Muscle layer of colon (tissue), 2 donors: ENCODE results near the gene CRY2.

Experiments
- H3K27ac ChIP-seq: one replicate; pipeline ENCODE4 v1.7.0; 2013; ENCODE audit warnings: low read depth, mild to moderate bottlenecking, low read length, moderate library complexity
- H3K27me3 ChIP-seq, 2 donors: one replicate each; pipeline ENCODE4 v1.7.0; 2013; ENCODE audit warnings: low read length in 2 of 2, mild to moderate bottlenecking in 2 of 2; ENCODE audit not compliant: insufficient read depth in 2 of 2, control insufficient read depth in 1 of 2
- H3K36me3 ChIP-seq: one replicate; pipeline ENCODE4 v1.7.0; 2013; ENCODE audit warnings: mild to moderate bottlenecking, low read length; ENCODE audit not compliant: insufficient read depth
- H3K4me1 ChIP-seq: one replicate; pipeline ENCODE4 v1.7.0; 2013; ENCODE audit warnings: mild to moderate bottlenecking, low read length; ENCODE audit not compliant: insufficient read depth
- H3K4me3 ChIP-seq, 2 donors: one replicate each; pipeline ENCODE4 v1.7.0; 2013; ENCODE audit warnings: low read length in 2 of 2, low read depth in 1 of 2, mild to moderate bottlenecking in 1 of 2, moderate library complexity in 1 of 2
- H3K9ac ChIP-seq: one replicate; pipeline ENCODE4 v1.7.0; 2013; ENCODE audit warnings: low read length
- H3K9me3 ChIP-seq: one replicate; pipeline ENCODE4 v1.7.0; 2013; ENCODE audit warnings: mild to moderate bottlenecking, low read length
- donor health status: abdominal sarcoma.
- donor health status: Adenocarcinoma of cecum.

CRY2 gene

DNA sequence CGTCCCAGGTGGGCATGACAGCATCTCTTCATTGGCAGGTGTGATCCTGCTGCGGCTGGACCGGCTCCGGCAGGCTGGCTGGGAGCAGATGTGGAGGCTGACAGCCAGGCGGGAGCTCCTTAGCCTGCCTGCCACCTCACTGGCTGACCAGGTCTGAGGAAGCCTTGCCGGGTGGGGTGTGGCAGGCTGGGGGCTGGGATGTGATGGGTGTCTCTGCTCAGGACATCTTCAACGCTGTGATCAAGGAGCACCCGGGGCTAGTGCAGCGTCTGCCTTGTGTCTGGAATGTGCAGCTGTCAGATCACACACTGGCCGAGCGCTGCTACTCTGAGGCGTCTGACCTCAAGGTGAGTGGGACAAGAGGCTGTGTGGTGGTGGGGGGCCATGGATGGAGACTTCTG, 78.7 kb downstream of the CRY2 start:
- H3K4me1 ChIP-seq: no peaks in the 10 kb centered on the region
- no peak overlapping the region for H3K27ac ChIP-seq
- no peaks in the 10 kb centered on the region for H3K9me3 ChIP-seq
- H3K4me3 ChIP-seq: no peak overlapping the region
- peaks cover under 1% of the 10 kb centered on the region for H3K36me3 ChIP-seq
- no peak overlapping the region for H3K9ac ChIP-seq
- peaks cover 4 to 33% of the 10 kb centered on the region in 2 donors for H3K27me3 ChIP-seq

DNA sequence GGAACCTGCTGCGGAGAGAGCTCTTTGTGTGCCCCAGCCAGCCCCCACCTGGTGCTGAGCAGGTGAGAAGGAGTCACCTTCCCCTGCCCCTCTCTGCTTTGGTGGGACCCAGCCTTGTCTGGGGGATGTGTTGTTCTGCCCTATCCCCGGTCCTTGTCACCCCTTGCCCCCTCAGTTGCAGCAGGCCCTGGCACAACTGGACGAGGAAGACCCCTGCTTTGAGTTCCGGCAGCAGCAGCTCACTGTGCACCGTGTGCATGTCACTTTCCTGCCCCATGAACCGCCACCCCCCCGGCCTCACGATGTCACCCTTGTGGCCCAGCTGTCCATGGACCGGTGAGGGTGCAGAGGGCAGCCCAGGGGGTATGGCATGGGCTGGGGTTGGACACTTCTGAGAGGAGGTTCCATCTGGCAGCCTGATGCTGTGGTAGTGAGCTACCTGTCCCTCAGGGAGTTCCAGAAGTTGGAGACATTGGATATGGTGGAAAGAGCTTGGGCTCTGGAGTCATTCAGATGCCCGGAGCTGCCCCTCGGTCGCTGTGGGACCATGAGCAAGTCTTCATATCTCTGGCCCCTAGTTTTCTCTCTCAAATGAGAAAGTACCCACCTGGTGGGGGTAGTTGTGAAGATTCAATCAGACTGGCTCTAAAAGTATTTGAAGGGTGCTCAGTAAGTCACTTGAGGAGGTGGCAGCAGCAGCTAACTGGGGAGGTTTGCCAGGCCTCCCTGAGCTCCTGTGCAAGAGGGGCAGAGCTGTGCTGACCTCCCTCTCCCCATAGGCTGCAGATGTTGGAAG, 79.5 kb downstream of the CRY2 start:
- H3K27ac ChIP-seq: no peak overlapping the region
- H3K36me3 ChIP-seq: peaks cover 8% of the 10 kb centered on the region
- H3K4me3 ChIP-seq: no peak overlapping the region
- H3K4me1 ChIP-seq: no peaks in the 10 kb centered on the region
- peaks cover 4 to 27% of the 10 kb centered on the region in 2 donors for H3K27me3 ChIP-seq
- H3K9me3 ChIP-seq: no peaks in the 10 kb centered on the region
- H3K9ac ChIP-seq: no peak overlapping the region

DNA sequence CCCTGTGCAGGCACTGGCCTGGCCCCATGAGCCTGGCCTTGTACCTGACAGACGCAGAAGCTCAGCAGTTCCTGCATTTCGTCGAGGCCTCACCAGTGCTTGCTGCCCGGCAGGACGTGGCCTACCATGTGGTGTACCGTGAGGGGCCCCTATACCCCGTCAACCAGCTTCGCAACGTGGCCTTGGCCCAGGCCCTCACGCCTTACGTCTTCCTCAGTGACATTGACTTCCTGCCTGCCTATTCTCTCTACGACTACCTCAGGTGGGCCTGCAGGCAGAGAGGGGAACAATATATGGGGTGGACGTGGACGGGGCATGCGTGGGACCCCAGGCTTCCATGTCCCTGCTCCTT, 80.0 kb downstream of the CRY2 start:
- H3K4me3 ChIP-seq: no peak overlapping the region
- H3K36me3 ChIP-seq: peaks cover 14% of the 10 kb centered on the region
- H3K27ac ChIP-seq: no peak overlapping the region
- peaks cover 4 to 21% of the 10 kb centered on the region in 2 donors for H3K27me3 ChIP-seq
- no peaks in the 10 kb centered on the region for H3K4me1 ChIP-seq
- H3K9ac ChIP-seq: no peak overlapping the region
- no peaks in the 10 kb centered on the region for H3K9me3 ChIP-seq

DNA sequence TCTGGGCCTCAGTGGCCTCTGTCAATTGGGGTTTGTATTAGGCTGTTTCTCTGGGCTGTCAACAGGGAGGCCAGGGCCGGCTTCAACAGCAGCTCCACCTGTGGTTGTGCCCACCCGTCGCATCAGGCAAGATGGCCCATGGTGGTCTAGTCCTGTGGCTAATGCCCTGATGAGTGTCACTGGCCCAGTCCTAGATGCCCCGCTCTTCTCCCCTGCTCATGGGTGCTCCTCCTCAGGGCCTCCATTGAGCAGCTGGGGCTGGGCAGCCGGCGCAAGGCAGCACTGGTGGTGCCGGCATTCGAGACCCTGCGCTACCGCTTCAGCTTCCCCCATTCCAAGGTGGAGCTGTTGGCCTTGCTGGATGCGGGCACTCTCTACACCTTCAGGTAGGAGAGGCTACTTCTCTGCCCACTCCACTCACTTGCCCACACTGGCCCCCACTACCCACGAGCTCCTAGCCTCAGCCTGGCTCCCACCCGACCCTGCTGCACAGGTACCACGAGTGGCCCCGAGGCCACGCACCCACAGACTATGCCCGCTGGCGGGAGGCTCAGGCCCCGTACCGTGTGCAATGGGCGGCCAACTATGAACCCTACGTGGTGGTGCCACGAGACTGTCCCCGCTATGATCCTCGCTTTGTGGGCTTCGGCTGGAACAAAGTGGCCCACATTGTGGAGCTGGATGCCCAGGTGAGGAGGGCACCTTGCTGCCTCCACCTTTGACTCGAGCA, 80.6 kb downstream of the CRY2 start:
- peaks cover 4 to 16% of the 10 kb centered on the region in 2 donors for H3K27me3 ChIP-seq
- H3K27ac ChIP-seq: no peak overlapping the region
- H3K36me3 ChIP-seq: peaks cover 14% of the 10 kb centered on the region
- H3K4me3 ChIP-seq: no peak overlapping the region
- no peaks in the 10 kb centered on the region for H3K4me1 ChIP-seq
- no peaks in the 10 kb centered on the region for H3K9me3 ChIP-seq
- no peak overlapping the region for H3K9ac ChIP-seq

DNA sequence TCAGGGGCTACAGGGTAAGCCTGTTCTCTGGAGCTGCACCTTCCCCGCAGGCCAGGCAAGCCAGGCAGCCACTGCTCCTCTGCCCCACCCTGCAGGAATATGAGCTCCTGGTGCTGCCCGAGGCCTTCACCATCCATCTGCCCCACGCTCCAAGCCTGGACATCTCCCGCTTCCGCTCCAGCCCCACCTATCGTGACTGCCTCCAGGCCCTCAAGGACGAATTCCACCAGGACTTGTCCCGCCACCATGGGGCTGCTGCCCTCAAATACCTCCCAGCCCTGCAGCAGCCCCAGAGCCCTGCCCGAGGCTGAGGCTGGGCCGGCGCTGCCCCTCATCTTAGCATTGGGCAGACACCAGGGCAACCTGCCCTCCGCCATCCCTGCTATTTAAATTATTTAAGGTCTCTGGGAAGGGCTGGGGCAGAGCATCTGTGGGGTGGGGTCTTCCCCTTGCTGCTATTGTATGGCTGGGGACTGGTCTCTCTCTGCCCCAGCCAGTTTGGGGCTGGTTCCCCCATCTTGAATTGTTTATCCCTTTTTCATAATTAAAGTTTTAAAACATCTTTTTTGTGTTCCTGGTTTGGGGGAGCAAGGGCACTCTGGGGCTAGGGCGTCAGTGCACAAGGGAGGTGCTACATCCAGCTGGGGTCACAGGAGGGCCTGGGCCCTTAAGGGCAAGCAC, 81.4 kb downstream of the CRY2 start:
- peaks cover 0 to 9% of the 10 kb centered on the region in 2 donors for H3K27me3 ChIP-seq
- no peak overlapping the region for H3K27ac ChIP-seq
- H3K36me3 ChIP-seq: peaks cover 19% of the 10 kb centered on the region
- H3K4me3 ChIP-seq: no peak overlapping the region
- H3K9ac ChIP-seq: no peak overlapping the region
- no peaks in the 10 kb centered on the region for H3K9me3 ChIP-seq
- peaks cover 4% of the 10 kb centered on the region for H3K4me1 ChIP-seq

DNA sequence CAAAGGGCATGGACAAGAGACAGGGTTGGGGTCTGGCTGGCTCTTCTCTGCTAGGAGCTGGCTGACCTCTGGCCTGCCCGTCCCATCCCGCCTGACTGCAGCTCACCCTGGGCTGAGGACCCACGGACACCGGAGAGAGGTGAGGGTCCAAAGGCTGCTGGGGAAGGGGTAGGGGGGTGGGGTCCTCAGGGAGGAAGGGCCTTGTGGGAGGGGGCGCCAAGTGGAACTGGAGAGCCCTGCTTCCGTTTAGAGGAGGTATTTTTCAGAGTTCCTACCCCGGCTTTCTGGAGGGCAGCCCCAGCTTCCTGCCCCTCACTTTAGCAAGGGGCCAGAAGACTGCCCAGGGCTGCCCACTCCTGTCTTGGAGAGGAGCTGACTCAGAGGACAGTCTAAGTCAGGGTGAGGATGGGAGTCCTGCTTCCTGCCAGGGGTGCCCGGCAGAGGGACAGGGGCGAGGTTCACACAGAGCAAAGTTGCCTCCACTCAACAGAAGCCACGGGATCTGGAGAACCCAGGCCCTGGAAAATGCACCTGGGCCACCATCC, 82.3 kb downstream of the CRY2 start:
- no peak overlapping the region for H3K27ac ChIP-seq
- peaks cover 0 to 2% of the 10 kb centered on the region in 2 donors for H3K27me3 ChIP-seq
- peaks cover 6% of the 10 kb centered on the region for H3K4me1 ChIP-seq
- H3K9me3 ChIP-seq: no peaks in the 10 kb centered on the region
- no peak overlapping the region for H3K4me3 ChIP-seq
- H3K36me3 ChIP-seq: peaks cover 26% of the 10 kb centered on the region
- no peak overlapping the region for H3K9ac ChIP-seq

DNA sequence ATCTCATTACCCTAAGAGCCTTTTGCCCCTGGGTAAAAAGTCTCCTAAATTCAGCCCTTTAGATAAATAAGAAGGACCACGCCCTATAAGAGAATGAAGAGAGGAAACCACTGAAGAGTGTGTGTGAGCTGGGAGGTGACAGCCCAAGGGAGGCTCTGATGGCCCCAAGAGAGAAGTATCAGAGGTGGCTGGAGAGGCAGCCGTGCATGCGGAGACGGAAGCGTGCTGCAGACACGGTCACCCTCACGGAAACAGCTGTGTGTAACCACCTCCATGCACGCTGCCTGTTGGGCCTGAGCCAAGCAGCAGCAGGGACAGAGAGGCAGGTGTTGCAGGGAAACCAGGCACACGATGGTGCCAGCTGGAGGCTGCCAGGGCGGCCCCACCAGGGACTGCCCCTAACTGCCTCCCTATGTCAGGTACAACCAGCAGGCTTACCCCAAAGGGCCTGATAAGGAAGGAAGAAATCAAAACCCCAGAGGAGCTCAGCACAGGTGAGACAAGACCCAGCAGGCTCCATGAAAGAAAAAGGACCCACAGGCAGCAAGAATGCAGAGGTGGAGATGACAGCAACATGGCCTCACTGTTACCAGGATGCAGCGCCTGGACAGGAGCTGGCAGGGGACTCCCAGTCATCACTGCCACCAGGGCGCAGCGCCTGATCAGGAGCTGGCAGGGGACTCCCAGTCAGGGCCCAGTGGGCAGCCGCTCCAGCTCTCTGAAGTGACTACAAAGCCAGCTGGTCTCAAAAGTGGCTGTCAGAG, 82.9 kb downstream of the CRY2 start:
- Histone ChIP-seq H3K4me3 (no peak overlapping the region), H3K27me3 (no peaks in the 10 kb centered on the region), H3K9me3 (no peaks in the 10 kb centered on the region), H3K27ac (no peak overlapping the region), H3K4me1 (peaks cover 6% of the 10 kb centered on the region), H3K9ac (no peak overlapping the region), H3K36me3 (peaks cover 33% of the 10 kb centered on the region)

DNA sequence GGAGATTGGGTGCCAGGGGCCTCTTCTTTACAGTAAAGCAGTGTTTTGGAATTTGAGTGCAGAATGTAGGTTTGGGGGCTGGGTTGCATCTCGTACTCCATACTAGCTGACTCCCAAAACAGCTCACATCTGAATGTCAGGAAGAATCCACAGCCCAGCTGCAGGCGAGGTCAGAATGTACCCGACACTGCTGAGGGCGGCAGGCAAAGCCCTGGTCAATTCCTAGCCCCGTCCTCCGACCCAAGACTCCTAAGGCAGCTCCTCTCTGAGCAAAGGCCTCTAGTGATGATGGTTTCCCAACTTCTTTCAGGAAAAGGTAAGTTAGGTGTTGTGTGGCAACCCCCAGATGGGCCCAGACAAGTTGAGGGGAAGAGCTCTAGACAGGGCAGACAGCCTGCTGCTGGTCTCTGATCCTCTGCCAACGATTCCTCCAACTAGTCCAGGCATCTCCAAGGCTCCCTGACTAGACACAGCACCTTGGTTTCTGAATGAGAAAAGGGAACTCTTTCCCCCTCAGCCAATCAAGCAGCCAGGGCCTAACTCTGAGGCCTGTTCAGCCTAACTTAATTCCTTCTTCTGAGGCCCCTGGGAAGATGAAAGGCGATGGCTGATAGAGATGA, 83.8 kb downstream of the CRY2 start:
- no peak overlapping the region for H3K27ac ChIP-seq

DNA sequence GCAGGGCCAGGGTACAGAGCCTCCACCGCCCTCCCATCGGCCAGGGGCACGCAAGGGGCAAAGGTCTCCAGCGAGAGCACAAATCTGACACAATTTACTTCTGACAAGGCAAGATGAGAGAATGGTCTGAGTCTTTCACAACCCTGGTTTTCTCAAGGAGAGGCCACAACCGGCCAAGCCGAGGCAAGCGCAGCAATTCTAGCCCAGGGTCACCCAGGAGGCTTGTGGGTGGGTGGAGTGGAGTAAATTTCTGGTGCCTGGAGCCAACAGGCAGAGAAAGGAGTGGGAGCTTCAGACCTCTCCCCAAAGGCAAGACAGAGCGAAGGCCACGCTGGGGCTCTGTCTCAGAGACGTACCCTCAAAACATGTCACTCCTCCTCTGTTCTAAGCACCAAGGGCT, 84.5 kb downstream of the CRY2 start:
- H3K4me1 ChIP-seq: peaks cover 6% of the 10 kb centered on the region
- H3K27me3 ChIP-seq: no peaks in the 10 kb centered on the region
- peaks cover 45% of the 10 kb centered on the region for H3K36me3 ChIP-seq
- no peak overlapping the region for H3K4me3 ChIP-seq
- no peak overlapping the region for H3K27ac ChIP-seq
- H3K9me3 ChIP-seq: no peaks in the 10 kb centered on the region
- H3K9ac ChIP-seq: no peak overlapping the region

More for the DNA sequence above, 83.8 kb downstream of the CRY2 start:
- Histone ChIP-seq H3K4me3 (no peak overlapping the region), H3K4me1 (peaks cover 6% of the 10 kb centered on the region), H3K9ac (no peak overlapping the region), H3K36me3 (peaks cover 41% of the 10 kb centered on the region), H3K9me3 (no peaks in the 10 kb centered on the region), H3K27me3 (no peaks in the 10 kb centered on the region)

DNA sequence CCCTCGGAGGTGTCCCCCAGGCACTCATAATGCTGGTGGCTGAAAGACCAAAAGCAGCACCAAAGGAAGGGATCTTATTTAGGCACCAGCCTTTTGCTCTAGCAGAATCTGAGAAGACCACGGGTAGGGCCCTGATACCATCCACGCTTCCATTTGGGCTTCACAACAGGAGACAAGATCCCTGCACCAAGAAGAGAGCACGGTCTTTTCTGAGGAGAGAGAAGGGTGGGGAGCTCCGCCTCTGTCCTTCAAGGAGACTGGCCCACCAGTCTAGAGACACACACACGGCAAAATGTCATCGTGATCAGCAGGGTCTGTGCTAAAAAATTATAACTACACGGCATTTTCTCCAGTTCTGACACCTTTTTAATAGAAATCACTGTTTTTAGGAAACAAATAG, 84.9 kb downstream of the CRY2 start:
- Histone ChIP-seq H3K9ac (no peak overlapping the region), H3K36me3 (peaks cover 49% of the 10 kb centered on the region), H3K4me3 (no peak overlapping the region), H3K27me3 (no peaks in the 10 kb centered on the region), H3K4me1 (peaks cover 6% of the 10 kb centered on the region), H3K9me3 (no peaks in the 10 kb centered on the region), H3K27ac (no peak overlapping the region)
